Mesenchymal stem cell (in vitro differentiated cells and primary cell): ENCODE measurements around the gene ZNF740.

Source experiments
- DNase-seq: peaks from one replicate; pipeline ENCODE4 v3.0.0-alpha.2; 2013
- H2AFZ ChIP-seq: one replicate; pipeline ENCODE4 v1.6.1; 2013; ENCODE audit warnings: low read depth, mild to moderate bottlenecking, control low read depth, inconsistent platforms, low read length, moderate library complexity
- H2AK5ac ChIP-seq: 2 replicates; pipeline ENCODE4 v1.6.1; 2013; ENCODE audit warnings: low read length, moderate library complexity, mild to moderate bottlenecking, inconsistent platforms; ENCODE audit not compliant: severe bottlenecking
- H2BK120ac ChIP-seq: one replicate; pipeline ENCODE4 v1.6.1; 2013; ENCODE audit warnings: low read depth, mild to moderate bottlenecking, inconsistent platforms, low read length, moderate library complexity
- H2BK12ac ChIP-seq, 2 experiments: one replicate each; pipeline ENCODE4 v1.6.1; 2013; ENCODE audit warnings: inconsistent platforms in 2 of 2, low read length in 2 of 2, mild to moderate bottlenecking in 2 of 2, moderate library complexity in 2 of 2, control low read depth in 1 of 2
- H2BK15ac ChIP-seq: one replicate; pipeline ENCODE4 v1.6.1; 2013; ENCODE audit warnings: mild to moderate bottlenecking, low read depth, inconsistent platforms; ENCODE audit not compliant: poor library complexity, severe bottlenecking
- H2BK5ac ChIP-seq: 2 replicates; pipeline ENCODE4 v1.6.1; 2013; ENCODE audit warnings: low read depth, mild to moderate bottlenecking, low read length, control low read depth, inconsistent platforms; ENCODE audit not compliant: poor library complexity, severe bottlenecking
- H3K14ac ChIP-seq, 2 experiments: one replicate each; pipeline ENCODE4 v1.6.1; 2013; ENCODE audit warnings: inconsistent platforms in 2 of 2, low read length in 2 of 2, control low read depth in 1 of 2, mild to moderate bottlenecking in 1 of 2, moderate library complexity in 1 of 2
- H3K18ac ChIP-seq, 2 experiments: one replicate each; pipeline ENCODE4 v1.6.1; 2013; ENCODE audit warnings: inconsistent platforms in 2 of 2, low read length in 2 of 2, control low read depth in 1 of 2, low read depth in 1 of 2, mild to moderate bottlenecking in 1 of 2
- H3K23ac ChIP-seq, 2 experiments: one replicate each; pipeline ENCODE4 v1.6.1; 2013; ENCODE audit warnings: inconsistent platforms in 2 of 2, low read length in 2 of 2, mild to moderate bottlenecking in 2 of 2, moderate library complexity in 2 of 2, control low read depth in 1 of 2
- H3K27ac ChIP-seq: 2 replicates; pipeline ENCODE4 v1.5.1; 2013; ENCODE audit warnings: mild to moderate bottlenecking, moderate library complexity, low read length, control low read depth, inconsistent platforms; ENCODE audit not compliant: poor library complexity, severe bottlenecking
- H3K27me3 ChIP-seq, 2 experiments: 2 replicates each; pipeline versions ENCODE4 v1.6.1 to v1.7.0; 2013; ENCODE audit warnings: low read length in 2 of 2, mild to moderate bottlenecking in 2 of 2, moderate library complexity in 2 of 2, control low read depth in 1 of 2, inconsistent platforms in 1 of 2; ENCODE audit not compliant: control insufficient read depth in 1 of 2, insufficient read depth in 1 of 2
- H3K36me3 ChIP-seq, 2 experiments: 2 replicates each; pipeline versions ENCODE4 v1.6.1 to v1.7.0; 2013; ENCODE audit warnings: low read length in 2 of 2, control low read depth in 1 of 2, inconsistent platforms in 1 of 2, low read depth in 1 of 2, mild to moderate bottlenecking in 1 of 2; ENCODE audit not compliant: insufficient read depth in 2 of 2, control insufficient read depth in 1 of 2
- H3K4ac ChIP-seq, 2 experiments: one replicate each; pipeline ENCODE4 v1.6.1; 2013; ENCODE audit warnings: inconsistent platforms in 2 of 2, low read length in 2 of 2, mild to moderate bottlenecking in 2 of 2, moderate library complexity in 2 of 2, control low read depth in 1 of 2, low read depth in 1 of 2
- H3K4me1 ChIP-seq: 2 replicates; pipeline ENCODE4 v1.6.1; 2013; ENCODE audit warnings: low read depth, low read length, control low read depth; ENCODE audit not compliant: control insufficient read depth, insufficient read depth
- H3K4me2 ChIP-seq: 2 replicates; pipeline ENCODE4 v1.6.1; 2013; ENCODE audit warnings: low read length, mild to moderate bottlenecking, inconsistent platforms; ENCODE audit not compliant: poor library complexity, severe bottlenecking
- H3K4me3 ChIP-seq, 2 experiments: 2 replicates each; pipeline versions ENCODE4 v1.5.1 to v1.7.0; 2013; ENCODE audit warnings: low read length in 2 of 2, mild to moderate bottlenecking in 2 of 2, control low read depth in 1 of 2, low read depth in 1 of 2; ENCODE audit not compliant: insufficient read depth in 1 of 2
- H3K79me1 ChIP-seq: replicated peaks from 2 replicates; pipeline ENCODE4 v1.6.1; 2013; ENCODE audit warnings: mild to moderate bottlenecking, control low read depth, low read length, inconsistent platforms; ENCODE audit not compliant: poor library complexity, severe bottlenecking
- H3K9ac ChIP-seq: 2 replicates; pipeline ENCODE4 v1.7.0; 2013; ENCODE audit warnings: mild to moderate bottlenecking, low read length, moderate library complexity
- H3K9me3 ChIP-seq: 2 replicates; pipeline ENCODE4 v1.7.0; 2013; ENCODE audit warnings: mild to moderate bottlenecking, low read length; ENCODE audit not compliant: control insufficient read depth
- H4K8ac ChIP-seq: one replicate; pipeline ENCODE4 v1.6.1; 2013; ENCODE audit warnings: inconsistent platforms, mild to moderate bottlenecking, low read length, moderate library complexity
- H4K91ac ChIP-seq: one replicate; pipeline ENCODE4 v1.6.1; 2013; ENCODE audit warnings: mild to moderate bottlenecking, low read length, inconsistent platforms
- WGBS: methylation state at CpG from one replicate; pipeline ENCODE4 v1.1.7; 2013; ENCODE audit warnings: mixed read lengths; 5-methylcytosine and 5-hydroxymethylcytosine counted together

ZNF740 gene

GRCh38 chr12:53230108-53230845, 49.8 kb downstream of the ZNF740 start:
- Histone ChIP-seq H3K4ac (no peak overlapping the region), H3K4me2 (no peak overlapping the region), H2BK12ac (no peak overlapping the region), H3K9ac (no peak overlapping the region), H3K18ac (no peak overlapping the region), H2AK5ac (no peak overlapping the region), H2AFZ (no peak overlapping the region), H2BK5ac (no peak overlapping the region), H3K36me3 (peaks cover 13 to 18% of the 10 kb centered on the region in 2 experiments), H2BK15ac (no peak overlapping the region), H3K14ac (no peak overlapping the region), H3K23ac (peak overlapping the region in 1 of 2 experiments; percentile 28), H3K4me1 (peaks cover 30% of the 10 kb centered on the region), H4K8ac (no peak overlapping the region), H3K9me3 (no peaks in the 10 kb centered on the region), H3K4me3 (no peak overlapping the region), H3K79me1 (peaks cover 8% of the 10 kb centered on the region), H2BK120ac (no peak overlapping the region), H3K27me3 (peaks cover 0 to 21% of the 10 kb centered on the region in 2 experiments), H3K27ac (no peak overlapping the region), H4K91ac (no peak overlapping the region)
- 96% methylated on average over 6 of the region's 10 CpGs for WGBS
- DNase-seq = no peak

- Histone ChIP-seq H3K18ac (peak overlapping the region; percentile 10 to 72), H2AFZ (peak overlapping the region; percentile 48), H3K23ac (no peak overlapping the region), H2BK120ac (peak overlapping the region; percentile 42), H3K9ac (peak overlapping the region; percentile 84), H2BK12ac (peak overlapping the region in 1 of 2 experiments; percentile 34), H3K9me3 (no peaks in the 10 kb centered on the region), H3K4me1 (peaks cover 30% of the 10 kb centered on the region), H3K27ac (no peak overlapping the region), H3K36me3 (peaks cover 13 to 15% of the 10 kb centered on the region in 2 experiments), H2AK5ac (no peak overlapping the region), H3K14ac (peak overlapping the region; percentile 69 to 78), H2BK15ac (peak overlapping the region; percentile 73), H3K4me2 (peak overlapping the region; percentile 80), H2BK5ac (peak overlapping the region; percentile 35), H3K79me1 (peaks cover 8% of the 10 kb centered on the region), H3K4me3 (peak overlapping the region; percentile 67 to 89), H4K8ac (peak overlapping the region; percentile 91), H4K91ac (peak overlapping the region; percentile 89), H3K27me3 (peaks cover 0 to 35% of the 10 kb centered on the region in 2 experiments), H3K4ac (peak overlapping the region in 1 of 2 experiments; percentile 84)
- DNase-seq = no peak
- WGBS = 0% methylated on average over 9 of the region's 9 CpGs
Measured at GRCh38 chr12:53231671-53231920, 51.1 kb downstream of the ZNF740 start.

GRCh38 chr12:53231921-53232645, 51.6 kb downstream of the ZNF740 start, which contains the start of gene RARG:
Gene RARG, minus strand, starts transcription at chr12:53232209. Its CDS starts 4,664 bp downstream, at chr12:53227545.
- peak within 1 kb of the TSS; percentile 74 for H2BK15ac ChIP-seq
- peak within 1 kb of the TSS; percentile 35 for H2BK5ac ChIP-seq
- H2BK12ac ChIP-seq = peak within 1 kb of the TSS; percentile 34 to 63
- H2BK120ac ChIP-seq = peak within 1 kb of the TSS; percentile 42
- H3K27ac ChIP-seq = no peak within 1 kb of the TSS
- peaks cover 8% of the 10 kb centered on the region for H3K79me1 ChIP-seq
- peak within 1 kb of the TSS; percentile 64 to 72 for H3K18ac ChIP-seq
- peaks cover 0 to 39% of the 10 kb centered on the region in 2 experiments for H3K27me3 ChIP-seq
- H3K9ac ChIP-seq = peak within 1 kb of the TSS; percentile 84
- no peaks in the 10 kb centered on the region for H3K9me3 ChIP-seq
- H4K8ac ChIP-seq = peak within 1 kb of the TSS; percentile 91
- H3K4me1 ChIP-seq = peaks cover 30% of the 10 kb centered on the region
- peak within 1 kb of the TSS; percentile 67 to 89 for H3K4me3 ChIP-seq
- peak within 1 kb of the TSS; percentile 46 to 84 for H3K4ac ChIP-seq
- peak; percentile 51 for DNase-seq
- peak within 1 kb of the TSS; percentile 48 for H2AFZ ChIP-seq
- H4K91ac ChIP-seq = peak within 1 kb of the TSS; percentile 89
- H3K36me3 ChIP-seq = peaks cover 9 to 11% of the 10 kb centered on the region in 2 experiments
- peak within 1 kb of the TSS; percentile 13 for H2AK5ac ChIP-seq
- H3K4me2 ChIP-seq = peak within 1 kb of the TSS; percentile 80
- WGBS = 8% methylated on average over 7 of the region's 44 CpGs
- H3K14ac ChIP-seq = peak within 1 kb of the TSS; percentile 69 to 80
- no peak within 1 kb of the TSS for H3K23ac ChIP-seq
